Measurements from ENCODE around the gene ZNF574.
A peak's percentile ranks its signal among the peaks of the same experiment; 100 is the strongest.
"Not testable (repeated sequence)": the region's sequence is repeated elsewhere in the genome, so short reads cannot be mapped to it uniquely, and the experiment has no call there.

ZNF574 gene

GRCh38 chr19:42095142-42095813 lies 19.3 kb downstream of the ZNF574 start:
- no peak for DNase-seq (ENCODE audit: low read depth, low spot score)
- H3K4me3 ChIP-seq (ENCODE audit: low read length), result no peak overlapping the region

- no peak for DNase-seq (ENCODE audit: low read depth, low spot score)
- no peak overlapping the region for H3K4me3 ChIP-seq (ENCODE audit: low read length)
Measured at GRCh38 chr19:42095814-42096230, 19.9 kb downstream of the ZNF574 start.

- no peak for DNase-seq (ENCODE audit: low read depth, low spot score)
- H3K4me3 ChIP-seq (ENCODE audit: low read length), result no peak overlapping the region
Measured at GRCh38 chr19:42096255-42096837, 20.4 kb downstream of the ZNF574 start.

- H3K4me3 ChIP-seq (ENCODE audit: low read length), result no peak overlapping the region
- no peak for DNase-seq (ENCODE audit: low read depth, low spot score)
Measured at GRCh38 chr19:42097461-42097860, 21.5 kb downstream of the ZNF574 start.

- no peak for DNase-seq (ENCODE audit: low read depth, low spot score)
- H3K4me3 ChIP-seq (ENCODE audit: low read length), result no peak overlapping the region
Measured at GRCh38 chr19:42098781-42099180, 22.8 kb downstream of the ZNF574 start.

- DNase-seq (ENCODE audit: low read depth, low spot score), result no peak
- no peak overlapping the region for H3K4me3 ChIP-seq (ENCODE audit: low read length)
Measured at GRCh38 chr19:42099336-42099925, 23.5 kb downstream of the ZNF574 start.

- DNase-seq (ENCODE audit: low read depth, low spot score); H3K4me3 ChIP-seq (ENCODE audit: low read length): not testable (repeated sequence)
Measured at GRCh38 chr19:42100241-42100640, 24.3 kb downstream of the ZNF574 start.

- no peak for DNase-seq (ENCODE audit: low read depth, low spot score)
- H3K4me3 ChIP-seq (ENCODE audit: low read length), result no peak overlapping the region
Measured at GRCh38 chr19:42102877-42103276, 26.9 kb downstream of the ZNF574 start.

GRCh38 chr19:42105368-42105767 lies 29.4 kb downstream of the ZNF574 start:
- H3K4me3 ChIP-seq (ENCODE audit: low read length), result no peak overlapping the region
- no peak for DNase-seq (ENCODE audit: low read depth, low spot score)

GRCh38 chr19:42108527-42109389 lies 32.8 kb downstream of the ZNF574 start:
- peak; percentile 87 for DNase-seq (ENCODE audit: low read depth, low spot score)
- no peak overlapping the region for H3K4me3 ChIP-seq (ENCODE audit: low read length)

- no peak for DNase-seq (ENCODE audit: low read depth, low spot score)
- H3K4me3 ChIP-seq (ENCODE audit: low read length), result no peak overlapping the region
Measured at GRCh38 chr19:42109896-42110295, 33.9 kb downstream of the ZNF574 start.

GRCh38 chr19:42110658-42111057 lies 34.7 kb downstream of the ZNF574 start:
- no peak overlapping the region for H3K4me3 ChIP-seq (ENCODE audit: low read length)
- no peak for DNase-seq (ENCODE audit: low read depth, low spot score)

GRCh38 chr19:42111384-42111783 lies 35.4 kb downstream of the ZNF574 start:
- H3K4me3 ChIP-seq (ENCODE audit: low read length), result no peak overlapping the region
- DNase-seq (ENCODE audit: low read depth, low spot score), result no peak

GRCh38 chr19:42111811-42112210 lies 35.8 kb downstream of the ZNF574 start:
- DNase-seq (ENCODE audit: low read depth, low spot score), result no peak
- no peak overlapping the region for H3K4me3 ChIP-seq (ENCODE audit: low read length)

GRCh38 chr19:42113641-42114348 lies 37.8 kb downstream of the ZNF574 start:
- DNase-seq (ENCODE audit: low read depth, low spot score), result no peak
- H3K4me3 ChIP-seq (ENCODE audit: low read length), result no peak overlapping the region

GRCh38 chr19:42114412-42114811 lies 38.4 kb downstream of the ZNF574 start:
- H3K4me3 ChIP-seq (ENCODE audit: low read length), result no peak overlapping the region
- DNase-seq (ENCODE audit: low read depth, low spot score), result no peak

GRCh38 chr19:42115219-42115618 lies 39.3 kb downstream of the ZNF574 start:
- DNase-seq (ENCODE audit: low read depth, low spot score), result no peak
- H3K4me3 ChIP-seq (ENCODE audit: low read length), result no peak overlapping the region

- no peak for DNase-seq (ENCODE audit: low read depth, low spot score)
- H3K4me3 ChIP-seq (ENCODE audit: low read length), result no peak overlapping the region
Measured at GRCh38 chr19:42115705-42116104, 39.7 kb downstream of the ZNF574 start.

All from Jurkat, Clone E6-1 (cell line).